ENCODE measurements around the gene KLRG1.

DNA sequence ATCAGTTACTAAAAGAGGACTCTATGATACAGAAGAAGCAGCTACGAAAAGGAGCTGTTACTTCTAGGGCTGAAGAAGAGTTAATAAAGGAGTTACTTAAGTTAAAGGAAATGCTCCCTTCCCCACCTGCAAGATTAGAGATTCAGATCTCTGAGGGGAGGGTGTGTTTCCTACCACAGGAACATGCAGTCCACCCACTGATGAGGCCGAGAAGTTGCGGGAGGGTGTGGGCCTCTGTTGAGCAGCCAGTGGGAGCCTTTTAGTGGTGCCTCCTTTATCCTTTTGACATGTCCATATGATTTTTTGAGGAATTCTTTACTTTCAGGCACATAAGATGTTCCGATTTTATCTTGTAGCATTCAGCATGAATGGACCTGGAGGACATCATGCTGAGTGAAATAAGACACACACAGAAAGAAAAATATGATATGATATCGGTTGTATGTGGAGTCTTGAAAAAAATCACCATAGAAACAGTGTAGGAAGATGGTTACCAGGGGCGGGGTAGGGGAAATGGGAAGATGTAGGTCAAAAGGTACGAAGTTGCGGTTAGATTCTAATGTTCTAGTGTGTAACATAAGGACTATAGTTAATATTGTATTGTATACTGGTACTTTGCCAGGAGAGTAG lies 35.5 kb upstream of the KLRG1 start:
- no peak for TF ChIP-seq EZH2 (IDR thresholded peaks at IDR 0.05; ENCODE audit: insufficient read depth, poor library complexity, severe bottlenecking)
- no peak for TF ChIP-seq EZH2phosphoT487 (IDR thresholded peaks at IDR 0.05; ENCODE audit: insufficient read depth, low read depth)
